GM13976 (cell line): ENCODE data around the gene ZPR1.

ENCODE experiments used
- DNase-seq: peaks from one replicate; pipeline ENCODE4 v3.0.0; 2012; ENCODE audit warnings: low spot score
- in situ Hi-C: fragments of 300-500 bp; cut with MboI; formaldehyde crosslinking; loops from one replicate; pipeline ENCODE4 v1.12.0; 2022; ENCODE audit warnings: low sequenced_read_pairs, mixed read lengths, inconsistent platforms; ENCODE audit not compliant: unreplicated experiment
- TF ChIP-seq, protein P1 (sequence below): IDR thresholded peaks from 2 replicates; pipeline ENCODE4 v1.5.1; 2012; ENCODE audit warnings: borderline replicate concordance, mild to moderate bottlenecking; ENCODE audit not compliant: insufficient read depth; ENCODE audit errors: extremely low read depth, missing control alignments, control extremely low read depth

Gene ZPR1

GRCh38 chr11:116733969-116734508 lies 53.8 kb downstream of the ZPR1 start:
- DNase-seq: no peak
- TF ChIP-seq, protein P1, sequence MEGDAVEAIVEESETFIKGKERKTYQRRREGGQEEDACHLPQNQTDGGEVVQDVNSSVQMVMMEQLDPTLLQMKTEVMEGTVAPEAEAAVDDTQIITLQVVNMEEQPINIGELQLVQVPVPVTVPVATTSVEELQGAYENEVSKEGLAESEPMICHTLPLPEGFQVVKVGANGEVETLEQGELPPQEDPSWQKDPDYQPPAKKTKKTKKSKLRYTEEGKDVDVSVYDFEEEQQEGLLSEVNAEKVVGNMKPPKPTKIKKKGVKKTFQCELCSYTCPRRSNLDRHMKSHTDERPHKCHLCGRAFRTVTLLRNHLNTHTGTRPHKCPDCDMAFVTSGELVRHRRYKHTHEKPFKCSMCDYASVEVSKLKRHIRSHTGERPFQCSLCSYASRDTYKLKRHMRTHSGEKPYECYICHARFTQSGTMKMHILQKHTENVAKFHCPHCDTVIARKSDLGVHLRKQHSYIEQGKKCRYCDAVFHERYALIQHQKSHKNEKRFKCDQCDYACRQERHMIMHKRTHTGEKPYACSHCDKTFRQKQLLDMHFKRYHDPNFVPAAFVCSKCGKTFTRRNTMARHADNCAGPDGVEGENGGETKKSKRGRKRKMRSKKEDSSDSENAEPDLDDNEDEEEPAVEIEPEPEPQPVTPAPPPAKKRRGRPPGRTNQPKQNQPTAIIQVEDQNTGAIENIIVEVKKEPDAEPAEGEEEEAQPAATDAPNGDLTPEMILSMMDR: no peak
- in situ Hi-C loops: no loop called here

DNA sequence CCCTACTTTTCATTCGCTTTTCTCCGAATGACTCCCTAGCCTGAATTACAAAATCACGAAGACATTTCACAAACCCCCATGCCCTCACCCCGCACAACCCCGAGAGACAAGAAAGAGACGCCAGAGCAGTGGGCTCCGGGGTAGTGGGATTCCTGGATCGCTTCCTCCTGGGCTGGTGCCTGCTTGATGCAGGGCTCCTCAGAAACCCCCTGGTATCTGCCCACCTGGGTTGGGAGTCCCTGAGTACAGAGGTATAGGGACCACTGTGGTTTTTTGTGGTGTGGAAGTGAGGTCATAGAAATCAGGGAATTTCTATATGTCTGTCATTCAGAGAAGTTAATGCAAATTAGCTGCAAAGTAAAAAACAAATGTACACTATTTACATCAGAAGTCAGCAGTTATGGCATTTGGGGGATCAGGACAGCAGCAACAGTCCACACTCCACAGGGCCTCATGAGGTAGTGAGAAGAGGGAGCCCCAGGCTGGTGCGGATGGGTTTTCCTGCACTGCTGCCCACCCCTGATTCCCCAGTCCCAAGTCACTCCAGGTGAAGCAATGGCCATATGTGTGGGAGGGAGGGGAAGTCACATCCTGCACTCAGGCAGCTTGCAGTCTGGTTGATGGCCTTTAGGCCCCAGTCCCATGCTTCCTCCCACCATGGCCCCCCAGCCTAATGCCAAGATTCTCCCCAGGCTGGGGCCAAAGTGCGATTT lies 54.6 kb downstream of the ZPR1 start:
- TF ChIP-seq, protein P1: no peak
- in situ Hi-C loops: no loop called here
- DNase-seq: no peak

- in situ Hi-C loops: no loop called here
- TF ChIP-seq, protein P1: peak; percentile 80
- peak; percentile 90 for DNase-seq
Observed at GRCh38 chr11:116732271-116733042, 55.4 kb downstream of the ZPR1 start.

GRCh38 chr11:116731821-116732220 lies 56.0 kb downstream of the ZPR1 start:
- in situ Hi-C loops: no loop called here
- TF ChIP-seq, protein P1: no peak
- no peak for DNase-seq

DNA sequence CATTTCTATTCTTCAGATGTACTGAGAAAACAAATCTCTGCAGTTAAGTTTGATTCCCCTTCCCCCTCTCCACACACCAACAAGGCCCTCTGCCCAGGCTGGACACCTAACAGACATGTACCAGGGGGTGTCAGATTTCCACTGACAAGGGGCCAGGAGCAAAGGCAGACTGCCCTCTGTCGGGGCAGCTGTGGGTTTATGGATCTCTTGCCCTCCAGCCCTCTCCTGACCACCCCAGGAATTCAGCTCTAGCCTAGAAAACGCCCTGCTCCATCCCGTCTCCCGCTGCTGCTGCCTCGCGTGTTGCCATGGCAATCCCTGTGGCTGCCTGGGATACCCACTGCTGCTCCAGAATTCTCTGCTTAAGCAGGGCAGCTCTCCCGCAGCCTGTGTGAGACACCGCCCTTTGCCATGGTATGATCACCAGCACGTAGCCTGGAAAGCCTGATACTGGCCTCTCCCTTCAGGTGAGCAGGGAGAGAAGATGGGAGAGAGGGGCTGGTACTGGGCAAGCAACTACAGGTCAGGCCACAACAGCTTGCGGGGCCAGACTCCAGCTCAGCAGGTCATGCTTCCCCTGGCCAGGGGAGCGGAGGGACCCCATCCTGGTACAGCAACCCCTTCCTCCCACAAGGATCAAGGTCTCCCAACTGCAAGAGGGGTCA lies 56.6 kb downstream of the ZPR1 start:
- DNase-seq: no peak
- TF ChIP-seq, protein P1: no peak
- in situ Hi-C loops: no loop called here

DNA sequence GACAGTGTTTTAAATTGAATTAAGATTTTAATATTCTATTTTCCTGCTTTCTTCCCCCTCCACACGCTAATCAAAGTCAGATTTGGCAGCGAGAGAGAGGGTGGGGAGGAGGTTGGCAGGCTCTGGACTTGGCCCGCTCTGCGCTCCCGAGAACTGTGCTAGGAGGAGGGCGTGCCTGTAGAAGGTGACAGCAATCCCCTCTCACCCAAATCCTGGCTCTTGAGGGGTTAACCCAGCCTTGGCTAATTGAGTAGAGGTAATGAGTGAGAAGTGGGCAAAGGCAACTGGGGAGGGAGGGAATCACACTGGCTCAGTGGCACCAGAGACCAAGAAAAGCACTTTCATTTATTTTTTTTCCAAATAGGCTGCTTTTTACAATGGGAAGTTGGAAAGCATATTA lies 57.2 kb downstream of the ZPR1 start:
- TF ChIP-seq, protein P1: no peak
- no peak for DNase-seq
- in situ Hi-C loops: no loop called here
